ENCODE results near the gene IRGM. TPM values are rescaled to one million over a fixed set of nuclear protein-coding genes. Genes with fewer than 3 reads are reported as not detected.
"Not testable (repeated sequence)": the region's sequence is repeated elsewhere in the genome, so short reads cannot be mapped to it uniquely, and the experiment has no call there.

IRGM gene
- total and polyA plus RNA-seq, 5 donors, result not detected

DNA sequence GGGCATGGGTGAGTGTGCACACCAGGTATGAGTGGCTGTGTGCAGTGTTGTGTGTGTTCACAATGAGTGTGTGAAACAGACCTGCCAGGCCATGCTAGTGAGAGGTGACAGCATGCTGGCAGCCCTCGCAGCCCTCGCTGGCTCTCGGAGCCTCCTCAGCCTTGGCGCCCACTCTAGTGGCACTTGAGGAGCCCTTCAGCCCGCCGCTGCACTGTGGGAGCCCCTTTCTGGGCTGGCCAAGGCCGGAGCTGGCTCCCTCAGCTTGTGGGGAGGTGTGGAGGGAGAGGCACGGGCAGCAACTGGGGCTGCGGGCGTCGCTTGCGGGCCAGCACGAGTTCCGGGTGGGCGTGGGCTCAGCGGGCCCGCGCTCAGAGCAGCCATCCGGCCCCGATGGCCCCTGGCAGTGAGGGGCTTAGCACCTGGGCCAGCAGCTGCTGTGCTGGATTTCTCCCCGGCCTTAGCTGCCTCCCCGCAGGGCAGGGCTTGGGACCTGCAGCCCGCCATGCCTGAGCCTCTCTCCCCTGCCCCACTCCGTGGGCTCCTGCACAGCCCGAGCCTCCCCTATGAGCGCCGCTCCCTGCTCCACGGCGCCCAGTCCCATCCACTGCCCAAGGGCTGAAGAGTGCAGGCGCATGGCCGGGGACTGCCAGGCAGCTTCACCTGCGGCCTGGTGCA lies 999 bp upstream of the IRGM start:
- intact Hi-C loops (cut with DNase I), result loop anchor here in 3 of 4 donors (5.0 kb wide), 2 partner anchors 283 to 288 kb away; no protein-coding TSS in a partner anchor
- H3K4me1 ChIP-seq (ENCODE audit: control insufficient read depth, insufficient read depth, low read length); H3K27me3 ChIP-seq (ENCODE audit: control insufficient read depth, insufficient read depth); H3K4me3 ChIP-seq (ENCODE audit: low read length); H3K27ac ChIP-seq (ENCODE audit: low read length); ATAC-seq; H3K9me3 ChIP-seq (ENCODE audit: control insufficient read depth, low read length): not testable (repeated sequence)
- WGBS, result 88% methylated on average over 32 of the region's 32 CpGs
- peak in 2 of 3 donors; percentile 24 to 43 for DNase-seq

- no peaks in the 10 kb centered on the region for H3K27me3 ChIP-seq (ENCODE audit: control insufficient read depth, insufficient read depth)
- no peaks in the 10 kb centered on the region for H3K9me3 ChIP-seq (ENCODE audit: control insufficient read depth, low read length)
- WGBS, result 51% methylated on average over 22 of the region's 22 CpGs
- peak; percentile 35 to 51 (median 48) for DNase-seq
- H3K27ac ChIP-seq (ENCODE audit: low read length), result no peak overlapping the region
- ATAC-seq, result peak; percentile 76 to 90
- no peaks in the 10 kb centered on the region for H3K4me1 ChIP-seq (ENCODE audit: control insufficient read depth, insufficient read depth, low read length)
- intact Hi-C loops (cut with DNase I), result loop anchor here in 3 of 4 donors (5.0 kb wide), 2 partner anchors 284 to 289 kb away; no protein-coding TSS in a partner anchor
- H3K4me3 ChIP-seq (ENCODE audit: low read length), result no peak overlapping the region
Observed at GRCh38 chr5:150846654-150847333, 473 bp downstream of the IRGM start.

GRCh38 chr5:150847334-150847695 lies 994 bp downstream of the IRGM start:
- intact Hi-C loops (cut with DNase I), result loop anchor here in 3 of 4 donors (5.0 kb wide), 2 partner anchors 285 to 290 kb away; no protein-coding TSS in a partner anchor
- whole genome bisulfite sequencing, result 51% methylated on average over 5 of the region's 5 CpGs
- DNase-seq (peak in 1 of 3 donors; percentile 32), ATAC-seq (no peak)
- Histone ChIP-seq H3K4me1 (ENCODE audit: control insufficient read depth, insufficient read depth, low read length) (no peaks in the 10 kb centered on the region), H3K4me3 (ENCODE audit: low read length) (no peak overlapping the region), H3K27me3 (ENCODE audit: control insufficient read depth, insufficient read depth) (no peaks in the 10 kb centered on the region), H3K27ac (ENCODE audit: low read length) (no peak overlapping the region), H3K9me3 (ENCODE audit: control insufficient read depth, low read length) (no peaks in the 10 kb centered on the region)

DNA sequence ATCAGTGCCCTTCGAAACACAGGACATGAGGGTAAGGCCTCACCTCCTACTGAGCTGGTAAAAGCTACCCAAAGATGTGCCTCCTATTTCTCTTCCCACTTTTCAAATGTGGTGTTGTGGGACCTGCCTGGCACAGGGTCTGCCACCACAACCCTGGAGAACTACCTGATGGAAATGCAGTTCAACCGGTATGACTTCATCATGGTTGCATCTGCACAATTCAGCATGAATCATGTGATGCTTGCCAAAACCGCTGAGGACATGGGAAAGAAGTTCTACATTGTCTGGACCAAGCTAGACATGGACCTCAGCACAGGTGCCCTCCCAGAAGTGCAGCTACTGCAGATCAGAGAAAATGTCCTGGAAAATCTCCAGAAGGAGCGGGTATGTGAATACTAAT lies 1.9 kb downstream of the IRGM start:
- H3K27me3 ChIP-seq (ENCODE audit: control insufficient read depth, insufficient read depth), result no peaks in the 10 kb centered on the region
- H3K9me3 ChIP-seq (ENCODE audit: control insufficient read depth, low read length), result no peaks in the 10 kb centered on the region
- intact Hi-C loops (cut with DNase I), result loop anchor here in 3 of 4 donors (5.0 kb wide), 2 partner anchors 286 to 291 kb away; no protein-coding TSS in a partner anchor
- H3K4me3 ChIP-seq (ENCODE audit: low read length), result no peak overlapping the region
- ATAC-seq (no peak), DNase-seq (no peak)
- no peak overlapping the region for H3K27ac ChIP-seq (ENCODE audit: low read length)
- H3K4me1 ChIP-seq (ENCODE audit: control insufficient read depth, insufficient read depth, low read length), result no peaks in the 10 kb centered on the region
- 77% methylated on average over 4 of the region's 4 CpGs for WGBS

DNA sequence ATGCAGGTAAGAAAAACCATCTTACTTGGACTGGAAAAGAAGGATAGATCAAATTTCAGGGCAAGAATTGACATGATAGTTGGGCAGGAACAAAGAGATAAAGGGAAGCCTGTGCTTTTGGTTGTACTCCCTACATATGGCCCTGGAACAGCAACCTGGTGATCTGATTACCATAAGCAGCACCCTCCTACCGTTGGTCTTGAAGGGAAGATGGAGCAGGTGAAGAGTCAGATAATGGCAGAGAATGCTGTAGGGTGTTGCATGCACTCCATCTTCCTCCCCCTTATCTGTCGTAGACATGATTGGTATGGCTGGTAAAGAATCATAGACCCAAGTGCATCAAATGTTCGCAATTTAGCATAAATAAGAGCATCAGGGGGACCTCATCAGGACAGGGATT lies 4.7 kb downstream of the IRGM start:
- Histone ChIP-seq H3K4me1 (ENCODE audit: control insufficient read depth, insufficient read depth, low read length) (no peaks in the 10 kb centered on the region), H3K4me3 (ENCODE audit: low read length) (no peak overlapping the region), H3K9me3 (ENCODE audit: control insufficient read depth, low read length) (no peaks in the 10 kb centered on the region), H3K27me3 (ENCODE audit: control insufficient read depth, insufficient read depth) (no peaks in the 10 kb centered on the region), H3K27ac (ENCODE audit: low read length) (no peak overlapping the region)
- DNase-seq (no peak), ATAC-seq (no peak)
- 43% methylated on average over 3 of the region's 3 CpGs for WGBS
- intact Hi-C loops (cut with DNase I), result no loop called here

DNA sequence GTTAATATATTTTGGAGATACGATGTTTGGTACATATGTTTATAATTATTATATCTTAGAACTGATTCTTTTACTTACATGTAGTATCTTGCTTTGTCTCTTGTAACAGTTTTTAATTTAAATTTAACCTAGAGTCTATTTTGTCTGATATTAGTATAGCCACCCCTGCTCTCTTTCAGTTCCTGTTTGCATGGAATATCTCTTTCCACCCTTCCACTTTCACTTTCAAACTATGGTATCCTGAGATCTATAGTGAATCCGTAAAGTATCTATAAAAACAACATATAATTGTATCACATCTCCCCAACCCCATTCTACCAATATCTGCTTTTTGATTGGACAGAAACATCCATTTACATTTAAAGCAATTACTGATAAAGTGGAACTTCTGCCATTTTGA lies 7.2 kb downstream of the IRGM start:
- Histone ChIP-seq H3K4me3 (ENCODE audit: low read length) (no peak overlapping the region), H3K4me1 (ENCODE audit: control insufficient read depth, insufficient read depth, low read length) (no peaks in the 10 kb centered on the region), H3K9me3 (ENCODE audit: control insufficient read depth, low read length) (no peaks in the 10 kb centered on the region), H3K27ac (ENCODE audit: low read length) (no peak overlapping the region), H3K27me3 (ENCODE audit: control insufficient read depth, insufficient read depth) (no peaks in the 10 kb centered on the region)
- no peak for ATAC-seq
- intact Hi-C loops (cut with DNase I), result no loop called here
- WGBS, result 90% methylated on average over 2 of the region's 2 CpGs
- DNase-seq, result no peak

DNA sequence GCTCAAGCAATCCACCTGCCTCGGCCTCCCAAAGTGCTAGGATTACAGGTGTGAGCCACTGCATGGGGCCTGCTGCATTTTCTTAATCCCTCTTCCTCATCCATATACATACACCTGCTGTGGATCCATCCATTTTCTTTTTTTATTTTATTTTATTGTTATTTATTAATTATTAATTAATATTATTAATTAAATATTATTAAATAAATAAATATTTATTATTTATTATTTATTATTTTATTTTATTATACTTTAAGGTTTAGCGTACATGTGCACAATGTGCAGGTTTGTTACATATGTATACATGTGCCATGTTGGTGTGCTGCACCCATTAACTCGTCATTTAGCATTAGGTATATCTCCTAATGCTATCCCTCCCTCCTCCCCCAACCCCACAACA lies 10.4 kb downstream of the IRGM start:
- H3K27ac ChIP-seq (ENCODE audit: low read length); H3K27me3 ChIP-seq (ENCODE audit: control insufficient read depth, insufficient read depth); intact Hi-C loops (cut with DNase I); H3K4me1 ChIP-seq (ENCODE audit: control insufficient read depth, insufficient read depth, low read length); H3K4me3 ChIP-seq (ENCODE audit: low read length); H3K9me3 ChIP-seq (ENCODE audit: control insufficient read depth, low read length); DNase-seq; ATAC-seq: not testable (repeated sequence)
- WGBS, result 62% methylated on average over 3 of the region's 3 CpGs

- WGBS, result 55% methylated on average over 2 of the region's 2 CpGs
- intact Hi-C loops (cut with DNase I), result no loop called here
- no peak overlapping the region for H3K4me3 ChIP-seq (ENCODE audit: low read length)
- DNase-seq (no peak), ATAC-seq (no peak)
- H3K4me1 ChIP-seq (ENCODE audit: control insufficient read depth, insufficient read depth, low read length), result no peaks in the 10 kb centered on the region
- H3K27ac ChIP-seq (ENCODE audit: low read length), result no peak overlapping the region
- no peaks in the 10 kb centered on the region for H3K9me3 ChIP-seq (ENCODE audit: control insufficient read depth, low read length)
- H3K27me3 ChIP-seq (ENCODE audit: control insufficient read depth, insufficient read depth), result no peaks in the 10 kb centered on the region
Observed at GRCh38 chr5:150860246-150860821, 14.0 kb downstream of the IRGM start.

GRCh38 chr5:150862070-150862469 lies 15.7 kb downstream of the IRGM start:
- ATAC-seq, result no peak
- intact Hi-C loops (cut with DNase I), result no loop called here
- 68% methylated on average over 1 of the region's 1 CpG for WGBS
- Histone ChIP-seq H3K4me3 (ENCODE audit: low read length) (no peak overlapping the region), H3K4me1 (ENCODE audit: control insufficient read depth, insufficient read depth, low read length) (no peaks in the 10 kb centered on the region), H3K27ac (ENCODE audit: low read length) (no peak overlapping the region), H3K9me3 (ENCODE audit: control insufficient read depth, low read length) (no peaks in the 10 kb centered on the region), H3K27me3 (ENCODE audit: control insufficient read depth, insufficient read depth) (no peaks in the 10 kb centered on the region)
- DNase-seq, result no peak

GRCh38 chr5:150879358-150879757 lies 33.0 kb downstream of the IRGM start:
- DNase-seq (no peak), ATAC-seq (no peak)
- intact Hi-C loops (cut with DNase I), result no loop called here
- Histone ChIP-seq H3K4me3 (ENCODE audit: low read length) (no peak overlapping the region), H3K9me3 (ENCODE audit: control insufficient read depth, low read length) (peaks cover 6% of the 10 kb centered on the region), H3K27ac (ENCODE audit: low read length) (no peak overlapping the region), H3K27me3 (ENCODE audit: control insufficient read depth, insufficient read depth) (no peaks in the 10 kb centered on the region), H3K4me1 (ENCODE audit: control insufficient read depth, insufficient read depth, low read length) (no peaks in the 10 kb centered on the region)
